CD14-positive monocyte (primary cell): Measurements from ENCODE around the gene TARP.

Source experiments
- DNase-seq, 3 donors: peaks; one replicate each; pipeline ENCODE4 v3.0.0-alpha.2; 2011 to 2022
- H2AFZ ChIP-seq: 2 replicates; pipeline ENCODE4 v1.6.0; 2012; ENCODE audit warnings: mild to moderate bottlenecking, low read depth, low read length, inconsistent platforms; ENCODE audit not compliant: insufficient read depth, poor library complexity, severe bottlenecking
- H3K27ac ChIP-seq, 2 donors: 1 replicate in 1 of 2; 2 replicates in 1 of 2; pipeline ENCODE4 v1.5.1; 2012 to 2013; ENCODE audit warnings: low read length in 2 of 2, control low read depth in 1 of 2, inconsistent platforms in 1 of 2, low read depth in 1 of 2, mild to moderate bottlenecking in 1 of 2
- H3K27me3 ChIP-seq, 2 donors: one replicate each; pipeline versions ENCODE4 v1.6.0 to v1.6.1; 2011 to 2013; ENCODE audit warnings: low read length in 2 of 2; ENCODE audit not compliant: control insufficient read depth in 2 of 2, insufficient read depth in 2 of 2
- H3K36me3 ChIP-seq, 2 donors: replicated peaks in 1 of 2; 1 replicate in 1 of 2; 2 replicates in 1 of 2; pipeline versions ENCODE4 v1.5.1 to v1.6.1; 2012 to 2013; ENCODE audit warnings: low read length in 2 of 2, control low read depth in 1 of 2, inconsistent platforms in 1 of 2, mild to moderate bottlenecking in 1 of 2; ENCODE audit not compliant: insufficient read depth in 2 of 2, control insufficient read depth in 1 of 2
- H3K4me1 ChIP-seq, 2 donors: 1 replicate in 1 of 2; 2 replicates in 1 of 2; pipeline versions ENCODE4 v1.5.1 to v1.6.1; 2012 to 2013; ENCODE audit warnings: low read length in 2 of 2, control low read depth in 1 of 2, inconsistent platforms in 1 of 2, mild to moderate bottlenecking in 1 of 2, moderate library complexity in 1 of 2; ENCODE audit not compliant: insufficient read depth in 2 of 2, control insufficient read depth in 1 of 2
- H3K4me2 ChIP-seq: replicated peaks from 2 replicates; pipeline ENCODE3; 2012; ENCODE audit warnings: low read length, moderate library complexity, mild to moderate bottlenecking; ENCODE audit not compliant: poor library complexity, severe bottlenecking; ENCODE audit errors: extremely low read depth
- H3K4me3 ChIP-seq, 3 experiments: fragments of 200-600 bp in 1 of 3; sonication (generic) in 1 of 3; replicated peaks in 1 of 3; 1 replicate in 2 of 3; 2 replicates in 1 of 3; pipeline ENCODE4 v1.5.1; 2011 to 2013; ENCODE audit warnings: low read length in 3 of 3, mild to moderate bottlenecking in 3 of 3, control low read depth in 2 of 3, low read depth in 2 of 3, inconsistent platforms in 1 of 3, moderate library complexity in 1 of 3
- H3K79me2 ChIP-seq: 2 replicates; pipeline ENCODE4 v1.6.0; 2012; ENCODE audit warnings: mild to moderate bottlenecking, control low read depth, inconsistent platforms, low read length, moderate library complexity; ENCODE audit not compliant: insufficient read depth
- H3K9ac ChIP-seq: 2 replicates; pipeline ENCODE4 v1.6.0; 2017; ENCODE audit warnings: low read length, mild to moderate bottlenecking; ENCODE audit not compliant: insufficient read depth, poor library complexity, severe bottlenecking
- H3K9me3 ChIP-seq, 2 donors: replicated peaks in 1 of 2; 1 replicate in 1 of 2; 2 replicates in 1 of 2; pipeline versions ENCODE4 v1.5.1 to v1.6.1; 2012 to 2013; ENCODE audit warnings: low read length in 2 of 2, control low read depth in 1 of 2; ENCODE audit not compliant: control insufficient read depth in 1 of 2, insufficient read depth in 1 of 2
- H4K20me1 ChIP-seq: 2 replicates; pipeline ENCODE4 v1.6.0; 2012; ENCODE audit warnings: mild to moderate bottlenecking, low read length, control low read depth, moderate library complexity; ENCODE audit not compliant: insufficient read depth
- H3K27ac Mint-ChIP-seq, 7 donors: one replicate each; pipeline ENCODE4 v1.8.0; 2020; ENCODE audit warnings: mild to moderate bottlenecking in 7 of 7, mixed read lengths in 7 of 7, moderate library complexity in 6 of 7, inconsistent platforms in 2 of 7
- H3K27me3 Mint-ChIP-seq, 3 donors: one replicate each; pipeline ENCODE4 v1.8.0; 2021 to 2022; ENCODE audit warnings: low read depth in 3 of 3, mild to moderate bottlenecking in 3 of 3, mixed read lengths in 3 of 3, moderate library complexity in 3 of 3, inconsistent platforms in 1 of 3
- H3K36me3 Mint-ChIP-seq, 2 donors: one replicate each; pipeline ENCODE4 v1.8.0; 2020; ENCODE audit warnings: mixed read lengths in 2 of 2, inconsistent platforms in 1 of 2, mild to moderate bottlenecking in 1 of 2
- H3K4me1 Mint-ChIP-seq: one replicate; pipeline ENCODE4 v1.8.0; 2020; ENCODE audit warnings: mild to moderate bottlenecking, mixed read lengths
- H3K4me3 Mint-ChIP-seq, 2 donors: one replicate each; pipeline ENCODE4 v1.8.0; 2020; ENCODE audit warnings: mild to moderate bottlenecking in 2 of 2, mixed read lengths in 2 of 2, moderate library complexity in 1 of 2
- H3K9me3 Mint-ChIP-seq, 7 donors: one replicate each; pipeline ENCODE4 v1.8.0; 2020 to 2022; ENCODE audit warnings: mixed read lengths in 7 of 7, mild to moderate bottlenecking in 6 of 7, moderate library complexity in 6 of 7, inconsistent platforms in 2 of 7
- CTCF ChIP-seq: fragments of 200-600 bp; IDR thresholded peaks from one replicate; pipeline ENCODE4 v1.8.0; 2022; ENCODE audit warnings: antibody characterized with exemption, mild to moderate bottlenecking
- WGBS: methylation state at CpG from one replicate; pipeline ENCODE4 v1.1.5; 2013; ENCODE audit warnings: missing lambda C conversion rate; ENCODE audit not compliant: insufficient coverage; 5-methylcytosine and 5-hydroxymethylcytosine counted together
- intact Hi-C, 2 donors: fragments of 100-400 bp; cut with micrococcal nuclease; formaldehyde crosslinking; loops; one replicate each; pipeline versions ENCODE4 v1.15.0 to v1.15.1; 2023

Gene TARP

DNA sequence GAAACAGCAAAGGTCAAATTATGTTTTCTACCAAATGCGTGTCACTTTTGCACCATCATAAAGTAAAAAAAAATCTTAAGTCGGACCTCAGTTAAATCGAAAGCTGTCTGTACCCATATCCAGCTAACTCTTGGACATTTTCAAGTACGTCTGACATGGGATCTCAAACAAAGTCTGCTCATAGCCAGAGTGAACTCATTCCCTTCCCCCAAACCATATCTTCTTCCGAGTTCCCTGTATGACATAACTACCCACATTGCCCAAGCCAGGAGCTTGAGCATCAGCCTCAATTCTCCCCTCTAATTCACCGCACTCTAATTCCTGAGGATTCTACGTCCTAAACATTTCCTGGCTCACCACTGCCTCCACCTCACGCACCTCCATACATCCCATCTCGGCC lies 44.8 kb upstream of the TARP start:
- intact Hi-C loops = loop anchor here in 1 of 2 donors (5.0 kb wide), 1 partner anchor 36 kb away; no protein-coding TSS in a partner anchor
- Histone ChIP-seq H3K36me3 (no peaks in the 10 kb centered on the region), H2AFZ (peak overlapping the region; percentile 82), H3K9me3 (no peaks in the 10 kb centered on the region), H3K27ac (peak overlapping the region in 1 of 2 donors; percentile 47), H3K9ac (no peak overlapping the region), H3K4me1 (peaks cover 24% of the 10 kb centered on the region in 2 donors), H3K4me2 (peak overlapping the region; percentile 53), H4K20me1 (no peaks in the 10 kb centered on the region), H3K27me3 (no peaks in the 10 kb centered on the region), H3K4me3 (peak overlapping the region in 1 of 3 experiments; percentile 42), H3K79me2 (peaks cover 16% of the 10 kb centered on the region)
- Mint-ChIP-seq H3K9me3 (peaks cover 0 to 4% (median 0%) of the 10 kb centered on the region in 7 donors), H3K36me3 (no peaks in the 10 kb centered on the region), H3K4me3 (peak overlapping the region in 1 of 2 donors; percentile 68), H3K27me3 (peaks cover 0 to 3% (median 0%) of the 10 kb centered on the region in 3 donors), H3K27ac (peak overlapping the region in 5 of 7 donors; percentile 12 to 91 (median 81)), H3K4me1 (peaks cover 26% of the 10 kb centered on the region)
- no peak for TF ChIP-seq CTCF
- WGBS = 31% methylated on average over 7 of the region's 9 CpGs
- DNase-seq = peak; percentile 60 to 81 (median 66)

DNA sequence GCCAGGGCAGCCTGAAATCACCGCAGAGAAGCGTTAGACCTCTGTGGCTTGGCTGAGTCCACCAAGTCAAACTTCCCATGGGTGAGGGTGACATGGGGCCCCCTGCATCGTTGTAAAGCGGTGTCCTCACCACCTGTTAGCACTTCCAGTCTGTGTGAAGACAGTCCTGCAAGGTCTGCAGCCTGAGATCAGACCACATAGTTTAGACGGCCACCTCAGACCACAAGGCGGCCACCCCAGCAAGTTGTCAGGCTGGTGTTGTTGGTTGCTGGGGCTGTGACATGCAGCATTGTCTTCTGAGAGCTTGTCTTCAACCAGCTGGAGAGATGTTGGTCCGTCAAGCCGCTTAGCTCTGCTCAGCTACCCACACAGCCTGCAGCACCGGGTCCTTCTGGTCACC lies 44.1 kb upstream of the TARP start:
- H2AFZ ChIP-seq = peak overlapping the region; percentile 82
- H3K4me1 ChIP-seq = peaks cover 30 to 31% of the 10 kb centered on the region in 2 donors
- H4K20me1 ChIP-seq = no peaks in the 10 kb centered on the region
- H3K79me2 ChIP-seq = peaks cover 18% of the 10 kb centered on the region
- intact Hi-C loops = loop anchor here in 1 of 2 donors (5.0 kb wide), 1 partner anchor 35 kb away; no protein-coding TSS in a partner anchor
- H3K4me2 ChIP-seq = peak overlapping the region; percentile 53
- no peak overlapping the region for H3K27ac ChIP-seq
- no peak overlapping the region for H3K9ac ChIP-seq
- H3K36me3 Mint-ChIP-seq = no peaks in the 10 kb centered on the region
- no peak overlapping the region for H3K4me3 Mint-ChIP-seq
- DNase-seq = peak in 1 of 3 donors; percentile 11
- H3K9me3 ChIP-seq = no peaks in the 10 kb centered on the region
- no peak for TF ChIP-seq CTCF
- peak overlapping the region in 5 of 7 donors; percentile 7 to 88 (median 36) for H3K27ac Mint-ChIP-seq
- no peaks in the 10 kb centered on the region for H3K36me3 ChIP-seq
- peak overlapping the region in 1 of 3 experiments; percentile 42 for H3K4me3 ChIP-seq
- peaks cover 0 to 3% (median 0%) of the 10 kb centered on the region in 3 donors for H3K27me3 Mint-ChIP-seq
- no peaks in the 10 kb centered on the region for H3K27me3 ChIP-seq
- H3K4me1 Mint-ChIP-seq = peaks cover 34% of the 10 kb centered on the region
- 10% methylated on average over 9 of the region's 9 CpGs for WGBS
- H3K9me3 Mint-ChIP-seq = peaks cover 0 to 4% (median 0%) of the 10 kb centered on the region in 7 donors
